HG03139 (cell line): Measurements from ENCODE around the gene SEZ6.

Experiments
- ATAC-seq: cut with Tn5 transposase; IDR thresholded peaks from one replicate; pipeline ENCODE4 v1.9.1; 2021; ENCODE audit not compliant: unreplicated experiment

The SEZ6 gene

GRCh38 chr17:28907709-28908475, 97.9 kb downstream of the SEZ6 start:
- ATAC-seq, result no peak

DNA sequence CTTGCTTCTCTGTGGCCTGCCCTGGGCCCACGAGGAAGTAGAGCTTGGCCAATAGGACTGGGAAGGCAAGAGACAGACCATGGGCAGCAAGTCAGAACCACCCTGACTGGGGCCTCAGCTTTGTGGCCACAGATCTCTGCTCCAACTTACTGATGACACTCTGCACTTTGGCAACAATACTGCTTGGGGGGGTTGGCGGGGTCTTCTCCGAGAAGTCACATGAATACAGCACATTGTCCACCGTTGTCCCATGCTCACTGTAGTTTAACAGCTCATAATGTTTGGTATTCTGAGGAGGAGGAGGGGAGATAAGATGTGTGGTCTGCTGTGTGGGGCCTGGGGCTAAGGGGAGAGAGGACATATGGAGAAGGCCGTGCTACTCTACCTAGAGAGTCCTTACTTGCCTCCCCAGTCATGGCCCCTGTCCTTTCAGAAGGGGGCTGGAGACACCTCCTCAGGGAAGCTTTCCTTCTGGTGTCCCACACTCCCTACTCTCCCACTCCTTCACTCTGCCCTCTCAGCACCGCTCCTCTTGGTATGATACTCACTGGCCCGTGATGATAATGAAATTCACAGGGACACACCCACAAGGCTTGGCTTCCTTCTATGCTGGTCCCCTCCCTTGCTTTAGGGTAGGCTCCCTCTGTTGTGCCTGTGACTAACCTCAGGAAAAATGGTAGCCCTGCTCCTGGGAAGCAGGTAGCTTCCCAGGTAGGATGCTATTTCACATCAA, 99.0 kb downstream of the SEZ6 start:
- no peak for ATAC-seq

- no peak for ATAC-seq
These were observed 99.6 kb downstream of the SEZ6 start for GRCh38 chr17:28906276-28906675.
